SK-N-SH (cell line): ENCODE data around the gene GAS6.

ENCODE experiments used
- ELF1 ChIP-seq: IDR thresholded peaks from 2 replicates; pipeline ENCODE4 v1.4.0; 2012
- FOXM1 ChIP-seq: IDR thresholded peaks from 2 replicates; pipeline ENCODE4 v1.4.0; 2012; ENCODE audit warnings: low read depth, mild to moderate bottlenecking
- JUND ChIP-seq: IDR thresholded peaks from 2 replicates; pipeline ENCODE4 v1.4.0; 2012
- MEF2A ChIP-seq: IDR thresholded peaks from 2 replicates; pipeline ENCODE4 v1.4.0; 2012; ENCODE audit warnings: low read depth, borderline replicate concordance
- RFX5 ChIP-seq: IDR thresholded peaks from 2 replicates; pipeline ENCODE4 v1.6.1; 2012; ENCODE audit warnings: mild to moderate bottlenecking, improper control_type of control experiment, low read length
- SIN3A ChIP-seq: IDR thresholded peaks from 2 replicates; pipeline ENCODE4 v1.6.1; 2012; ENCODE audit warnings: low read depth, mild to moderate bottlenecking, low read length, moderate library complexity, borderline replicate concordance
- TAF1 ChIP-seq: IDR thresholded peaks from 2 replicates; pipeline ENCODE4 v1.6.1; 2012; ENCODE audit warnings: low read depth, mild to moderate bottlenecking, low read length, moderate library complexity, borderline replicate concordance
- TCF12 ChIP-seq: IDR thresholded peaks from 2 replicates; pipeline ENCODE4 v1.4.0; 2012
- YY1 ChIP-seq: IDR thresholded peaks from 2 replicates; pipeline ENCODE4 v1.4.0; 2012; ENCODE audit warnings: low read depth, mild to moderate bottlenecking
- TF ChIP-seq, protein P1 (sequence below): fragments of 200-600 bp; sonication (generic); IDR thresholded peaks from 2 replicates; pipeline ENCODE4 v1.6.1; 2017; ENCODE audit warnings: antibody characterized with exemption, mild to moderate bottlenecking, moderate library complexity
- TF ChIP-seq, protein P2 (sequence below): IDR thresholded peaks from 2 replicates; pipeline ENCODE4 v1.4.0; 2012; ENCODE audit warnings: low read depth

DNA sequence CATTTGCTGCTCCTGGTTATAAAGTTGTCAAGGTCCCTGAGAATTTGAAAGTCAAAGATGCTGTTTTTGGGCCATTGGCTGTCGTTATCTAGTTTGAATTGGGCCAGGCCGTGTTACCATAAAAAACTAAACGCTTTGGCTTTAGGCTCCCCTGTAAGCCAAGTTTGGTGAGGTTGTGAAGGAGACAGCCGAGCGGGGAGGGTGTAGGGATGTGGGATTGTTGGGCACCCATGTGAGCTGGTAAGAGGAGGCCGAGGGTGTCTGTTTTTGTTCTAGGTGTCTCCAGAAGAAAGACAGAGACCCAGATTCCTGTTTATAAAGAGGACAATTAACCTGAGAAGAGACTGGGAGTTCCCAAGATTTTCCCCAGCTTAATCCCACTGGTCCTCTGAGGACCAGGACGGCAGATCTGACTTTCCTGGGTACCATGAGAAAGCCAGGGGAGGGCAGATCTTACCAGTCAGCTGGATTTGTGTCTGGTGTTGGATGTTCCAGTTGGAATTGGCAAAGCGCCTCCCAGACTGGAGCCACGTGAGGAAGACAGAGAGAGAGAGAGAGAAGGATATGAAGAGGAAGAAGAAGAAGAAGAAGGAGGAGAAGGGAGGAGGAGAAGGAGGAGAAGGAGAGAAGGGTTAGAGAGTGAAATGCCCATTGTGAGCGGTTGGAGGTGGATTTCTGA is 79.8 kb downstream of the GAS6 start:
- TF ChIP-seq, protein P1, sequence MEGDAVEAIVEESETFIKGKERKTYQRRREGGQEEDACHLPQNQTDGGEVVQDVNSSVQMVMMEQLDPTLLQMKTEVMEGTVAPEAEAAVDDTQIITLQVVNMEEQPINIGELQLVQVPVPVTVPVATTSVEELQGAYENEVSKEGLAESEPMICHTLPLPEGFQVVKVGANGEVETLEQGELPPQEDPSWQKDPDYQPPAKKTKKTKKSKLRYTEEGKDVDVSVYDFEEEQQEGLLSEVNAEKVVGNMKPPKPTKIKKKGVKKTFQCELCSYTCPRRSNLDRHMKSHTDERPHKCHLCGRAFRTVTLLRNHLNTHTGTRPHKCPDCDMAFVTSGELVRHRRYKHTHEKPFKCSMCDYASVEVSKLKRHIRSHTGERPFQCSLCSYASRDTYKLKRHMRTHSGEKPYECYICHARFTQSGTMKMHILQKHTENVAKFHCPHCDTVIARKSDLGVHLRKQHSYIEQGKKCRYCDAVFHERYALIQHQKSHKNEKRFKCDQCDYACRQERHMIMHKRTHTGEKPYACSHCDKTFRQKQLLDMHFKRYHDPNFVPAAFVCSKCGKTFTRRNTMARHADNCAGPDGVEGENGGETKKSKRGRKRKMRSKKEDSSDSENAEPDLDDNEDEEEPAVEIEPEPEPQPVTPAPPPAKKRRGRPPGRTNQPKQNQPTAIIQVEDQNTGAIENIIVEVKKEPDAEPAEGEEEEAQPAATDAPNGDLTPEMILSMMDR = no peak
- no peak for TF ChIP-seq TAF1
- TF ChIP-seq TCF12 = no peak
- TF ChIP-seq SIN3A = no peak
- no peak for TF ChIP-seq FOXM1
- TF ChIP-seq, protein P2, sequence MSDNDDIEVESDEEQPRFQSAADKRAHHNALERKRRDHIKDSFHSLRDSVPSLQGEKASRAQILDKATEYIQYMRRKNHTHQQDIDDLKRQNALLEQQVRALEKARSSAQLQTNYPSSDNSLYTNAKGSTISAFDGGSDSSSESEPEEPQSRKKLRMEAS = no peak
- TF ChIP-seq MEF2A = no peak
- TF ChIP-seq YY1 = no peak
- TF ChIP-seq RFX5 = no peak
- no peak for TF ChIP-seq ELF1
- no peak for TF ChIP-seq JUND
